HG02642 (cell line): ENCODE data around the gene GCH1.
A peak's percentile ranks its signal among the peaks of the same experiment; 100 is the strongest.
"Not testable (repeated sequence)": the region's sequence is repeated elsewhere in the genome, so short reads cannot be mapped to it uniquely, and the experiment has no call there.

Experiments
- ATAC-seq: cut with Tn5 transposase; IDR thresholded peaks from one replicate; pipeline ENCODE4 v1.9.1; 2021; ENCODE audit warnings: mild to moderate bottlenecking; ENCODE audit not compliant: unreplicated experiment, poor library complexity

GCH1 gene

GRCh38 chr14:54875648-54876047 is 27.0 kb downstream of the GCH1 start:
- ATAC-seq: not testable (repeated sequence)

- ATAC-seq: not testable (repeated sequence)
These were observed 32.2 kb downstream of the GCH1 start for GRCh38 chr14:54870154-54871090.

GRCh38 chr14:54867011-54867410 is 35.6 kb downstream of the GCH1 start:
- no peak for ATAC-seq

GRCh38 chr14:54866588-54866987 is 36.0 kb downstream of the GCH1 start:
- ATAC-seq: no peak

GRCh38 chr14:54864526-54864925 is 38.1 kb downstream of the GCH1 start:
- no peak for ATAC-seq

- peak; percentile 66 for ATAC-seq
These were observed 44.8 kb downstream of the GCH1 start for GRCh38 chr14:54857830-54858269.

GRCh38 chr14:54856152-54856551 is 46.5 kb downstream of the GCH1 start:
- no peak for ATAC-seq

DNA sequence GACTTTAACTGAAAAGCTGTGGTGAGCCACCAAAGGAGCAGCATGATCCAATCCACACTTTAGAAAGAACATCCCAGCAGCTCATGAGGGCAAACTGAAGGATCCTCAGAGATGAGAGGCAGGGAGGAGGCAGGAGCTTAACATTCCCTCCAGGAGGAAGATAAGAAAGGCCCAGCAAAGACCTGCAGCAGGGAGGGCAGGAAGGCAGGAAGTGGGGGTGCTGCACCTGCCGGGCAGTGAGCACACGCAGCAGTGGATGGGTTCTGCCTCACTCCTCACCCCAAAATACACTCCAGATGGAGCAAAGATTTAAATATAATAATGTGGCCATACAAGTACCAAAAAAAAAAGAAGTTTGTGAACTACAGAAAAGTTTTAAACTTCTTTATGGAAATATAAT is 48.4 kb downstream of the GCH1 start:
- peak; percentile 60 for ATAC-seq

GRCh38 chr14:54853339-54853738 is 49.3 kb downstream of the GCH1 start:
- ATAC-seq: no peak

GRCh38 chr14:54852215-54852614 is 50.4 kb downstream of the GCH1 start:
- no peak for ATAC-seq

GRCh38 chr14:54848910-54849309 is 53.7 kb downstream of the GCH1 start:
- no peak for ATAC-seq

DNA sequence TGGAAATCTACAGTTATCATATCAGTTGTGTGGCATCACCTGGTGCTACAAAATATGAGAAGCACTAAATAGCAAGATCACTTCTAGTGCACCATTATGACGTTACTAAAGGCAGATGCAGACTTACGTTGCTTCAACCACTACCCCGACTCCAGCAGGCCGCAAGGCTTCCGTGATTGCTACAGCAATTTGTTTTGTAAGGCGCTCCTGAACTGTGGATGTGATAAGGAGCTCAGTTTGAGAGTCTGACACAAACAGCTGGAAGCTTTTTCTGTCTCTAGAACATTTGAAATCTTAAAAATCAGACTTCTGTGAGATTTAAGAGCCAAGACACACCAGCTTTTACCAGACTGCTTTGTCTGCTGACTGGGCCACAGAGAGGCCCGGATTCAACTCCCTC is 57.0 kb downstream of the GCH1 start:
- ATAC-seq: no peak

GRCh38 chr14:54844479-54844878 is 58.1 kb downstream of the GCH1 start:
- no peak for ATAC-seq

DNA sequence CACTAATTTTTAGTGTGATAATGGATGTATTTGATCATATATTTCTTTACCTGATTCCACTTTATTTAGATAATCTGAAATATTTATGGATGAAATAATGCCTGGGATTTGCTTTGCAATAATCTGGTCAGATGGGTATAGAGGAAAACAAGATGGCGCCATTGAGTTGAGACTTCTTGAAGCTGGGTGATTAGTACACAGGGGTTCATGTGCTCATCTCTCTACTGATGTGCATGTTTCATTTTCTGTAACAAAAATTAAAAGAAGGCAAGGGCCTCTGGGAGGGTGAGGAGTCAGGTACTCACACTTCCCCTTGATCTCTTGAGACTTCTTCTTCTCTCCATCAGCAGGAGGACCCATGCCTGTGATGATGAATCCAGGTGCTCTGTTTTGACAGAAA is 61.8 kb downstream of the GCH1 start:
- ATAC-seq: no peak

GRCh38 chr14:54840336-54840735 is 62.3 kb downstream of the GCH1 start:
- ATAC-seq: no peak

GRCh38 chr14:54839701-54840119 is 62.9 kb downstream of the GCH1 start:
- ATAC-seq: no peak

- ATAC-seq: no peak
These were observed 63.6 kb downstream of the GCH1 start for GRCh38 chr14:54838931-54839512.

DNA sequence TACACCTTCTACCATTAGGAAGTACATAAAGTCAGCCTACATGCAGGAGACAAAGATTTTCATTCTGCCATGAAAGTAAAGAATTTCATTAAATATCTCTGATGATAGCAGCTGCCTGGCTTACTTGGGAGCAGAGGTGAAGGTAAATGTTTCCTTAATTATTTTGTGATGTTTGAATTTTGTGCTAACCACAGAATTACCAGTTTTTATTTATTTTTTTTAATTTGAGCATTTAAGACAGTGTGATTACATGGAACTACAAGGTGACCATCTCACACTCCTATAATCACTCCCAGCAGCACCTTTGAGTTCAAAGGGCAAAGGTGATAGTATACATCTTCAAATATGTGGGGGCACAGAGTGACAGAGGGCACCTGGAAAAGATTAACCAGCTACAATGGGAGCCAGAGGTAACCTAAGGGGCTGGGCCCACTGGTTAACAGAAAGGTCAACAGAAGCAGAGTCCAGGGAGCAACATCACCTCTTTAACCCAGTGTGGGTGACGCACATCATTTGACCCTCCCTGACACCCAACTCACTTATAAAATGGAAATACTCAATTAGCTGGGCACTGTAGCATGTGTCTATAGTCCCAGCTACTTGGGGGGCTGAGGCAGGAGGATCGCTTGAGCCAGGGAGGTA is 65.0 kb downstream of the GCH1 start:
- no peak for ATAC-seq

DNA sequence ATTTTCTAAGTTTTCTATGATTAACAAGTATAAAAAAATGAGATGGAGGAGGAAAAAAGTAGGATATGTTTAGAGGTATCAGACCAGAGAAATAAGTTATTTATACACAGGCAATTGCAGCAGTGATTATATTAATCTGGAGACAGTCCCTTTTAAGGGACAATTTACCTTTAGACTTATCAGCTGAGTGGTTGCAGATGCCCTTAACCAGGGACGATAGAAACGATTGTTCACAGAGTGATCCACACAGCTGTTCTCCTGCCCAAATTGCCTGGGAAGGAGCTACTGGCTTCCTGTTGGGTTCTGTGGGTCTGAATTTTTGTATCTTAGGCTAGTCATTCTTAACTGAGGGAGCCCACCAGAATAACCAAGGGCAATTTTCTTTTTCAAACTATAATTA is 66.4 kb downstream of the GCH1 start:
- ATAC-seq: no peak

- ATAC-seq: no peak
These were observed 67.9 kb downstream of the GCH1 start for GRCh38 chr14:54834727-54835126.

GRCh38 chr14:54834081-54834480 is 68.5 kb downstream of the GCH1 start:
- no peak for ATAC-seq
